Measurements from ENCODE around the gene CREB3L2. TPM values are rescaled to one million over a fixed set of nuclear protein-coding genes. Genes with fewer than 3 reads are reported as not detected.
"Not testable (repeated sequence)": the region's sequence is repeated elsewhere in the genome, so short reads cannot be mapped to it uniquely, and the experiment has no call there.

CREB3L2 gene
- total and polyA plus RNA-seq, 4 donors, result 13.0 to 25.7 (median 19.5) TPM

DNA sequence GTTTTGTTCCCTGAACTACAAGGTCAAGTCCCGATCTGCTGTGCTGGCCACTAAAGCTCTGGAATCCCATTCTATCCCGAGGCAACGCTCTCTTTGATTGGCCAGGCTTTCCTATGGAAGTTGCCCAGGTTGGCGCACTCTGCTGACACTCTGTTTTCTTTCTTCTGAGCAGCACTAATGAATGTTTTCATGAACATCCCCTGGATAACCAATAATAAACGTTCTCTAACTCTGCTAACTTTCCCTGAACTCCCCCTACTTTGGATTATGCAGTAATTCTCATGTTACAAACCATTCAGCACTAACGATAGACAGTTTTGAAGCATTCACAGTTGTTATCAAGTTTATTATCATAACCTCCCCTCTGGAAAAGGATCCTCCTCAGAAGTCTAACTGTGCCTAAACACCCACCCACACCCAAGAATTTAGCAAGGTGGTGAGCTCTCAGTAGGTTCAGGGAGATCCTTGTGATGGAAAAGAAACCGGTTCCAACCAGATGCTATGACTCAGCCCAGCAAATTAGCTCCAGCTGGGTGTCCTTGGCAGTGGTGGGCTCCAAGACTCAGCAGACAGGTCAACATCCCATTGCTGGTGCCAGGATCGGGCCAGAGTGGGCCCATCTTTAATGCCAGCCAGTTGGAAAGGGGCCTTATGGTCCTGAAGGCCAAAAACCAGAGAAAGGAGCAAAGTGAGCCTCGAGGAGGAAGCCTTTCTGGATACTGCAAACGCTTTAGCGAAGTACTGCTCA lies 68.4 kb downstream of the CREB3L2 start:
- H3K9me3 ChIP-seq (ENCODE audit: control insufficient read depth, insufficient read depth, low read length), result no peaks in the 10 kb centered on the region
- no peaks in the 10 kb centered on the region for H3K27me3 ChIP-seq (ENCODE audit: control insufficient read depth, insufficient read depth, low read length)
- no peaks in the 10 kb centered on the region for H3K36me3 ChIP-seq (ENCODE audit: control insufficient read depth, insufficient read depth, low read length)
- 62% methylated on average over 8 of the region's 11 CpGs for WGBS (ENCODE audit: insufficient coverage)
- H3K4me1 ChIP-seq (ENCODE audit: control insufficient read depth, insufficient read depth, low read length), result peaks cover 9% of the 10 kb centered on the region
- H3K27ac ChIP-seq (ENCODE audit: low read depth, low read length), result peak overlapping the region; percentile 55
- H3K4me3 ChIP-seq (ENCODE audit: low read depth, low read length), result no peak overlapping the region
- peak in 2 of 6 donors; percentile 15 to 33 for DNase-seq (ENCODE audit: low read depth in 4 of 6, low spot score in 6 of 6)

GRCh38 chr7:137932881-137933269 lies 69.0 kb downstream of the CREB3L2 start:
- Histone ChIP-seq H3K27ac (ENCODE audit: low read depth, low read length) (peak overlapping the region; percentile 55), H3K36me3 (ENCODE audit: control insufficient read depth, insufficient read depth, low read length) (peaks cover 3% of the 10 kb centered on the region), H3K9me3 (ENCODE audit: control insufficient read depth, insufficient read depth, low read length) (no peaks in the 10 kb centered on the region), H3K4me3 (ENCODE audit: low read depth, low read length) (no peak overlapping the region), H3K27me3 (ENCODE audit: control insufficient read depth, insufficient read depth, low read length) (no peaks in the 10 kb centered on the region), H3K4me1 (ENCODE audit: control insufficient read depth, insufficient read depth, low read length) (peaks cover 12% of the 10 kb centered on the region)
- peak in 1 of 6 donors; percentile 32 for DNase-seq (ENCODE audit: low read depth in 4 of 6, low spot score in 6 of 6)
- WGBS (ENCODE audit: insufficient coverage), result 47% methylated on average over 4 of the region's 5 CpGs

GRCh38 chr7:137931823-137932222 lies 70.1 kb downstream of the CREB3L2 start:
- Histone ChIP-seq H3K27me3 (ENCODE audit: control insufficient read depth, insufficient read depth, low read length) (no peaks in the 10 kb centered on the region), H3K36me3 (ENCODE audit: control insufficient read depth, insufficient read depth, low read length) (peaks cover 12% of the 10 kb centered on the region), H3K9me3 (ENCODE audit: control insufficient read depth, insufficient read depth, low read length) (no peaks in the 10 kb centered on the region), H3K27ac (ENCODE audit: low read depth, low read length) (no peak overlapping the region), H3K4me1 (ENCODE audit: control insufficient read depth, insufficient read depth, low read length) (peaks cover 8% of the 10 kb centered on the region), H3K4me3 (ENCODE audit: low read depth, low read length) (no peak overlapping the region)
- WGBS (ENCODE audit: insufficient coverage), result no CpG with 5 or more reads among the region's 2 CpGs
- no peak for DNase-seq (ENCODE audit: low read depth in 4 of 6, low spot score in 6 of 6)

DNA sequence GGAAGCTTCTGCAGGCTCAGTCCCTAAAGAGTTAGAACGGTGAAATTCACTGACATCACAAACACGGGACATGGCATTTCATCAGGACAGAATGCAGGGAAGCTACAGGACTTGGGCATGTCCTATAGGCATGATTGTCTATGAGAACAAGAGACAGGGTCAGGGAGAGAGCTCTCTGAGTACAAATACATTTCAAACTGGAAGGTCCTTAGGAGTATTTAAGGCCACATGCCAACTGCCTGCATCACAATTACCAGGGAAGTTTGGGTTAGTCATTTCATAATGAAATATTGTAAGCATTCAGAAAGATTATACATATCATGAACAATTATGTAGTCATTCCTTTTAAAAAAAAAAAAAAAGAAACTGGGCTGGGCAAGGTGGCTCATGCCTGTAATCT lies 71.3 kb downstream of the CREB3L2 start:
- H3K27me3 ChIP-seq (ENCODE audit: control insufficient read depth, insufficient read depth, low read length), result no peaks in the 10 kb centered on the region
- no peak for DNase-seq (ENCODE audit: low read depth in 4 of 6, low spot score in 6 of 6)
- H3K36me3 ChIP-seq (ENCODE audit: control insufficient read depth, insufficient read depth, low read length), result peaks cover 12% of the 10 kb centered on the region
- 82% methylated on average over 2 of the region's 2 CpGs for WGBS (ENCODE audit: insufficient coverage)
- no peaks in the 10 kb centered on the region for H3K9me3 ChIP-seq (ENCODE audit: control insufficient read depth, insufficient read depth, low read length)
- peaks cover 4% of the 10 kb centered on the region for H3K4me1 ChIP-seq (ENCODE audit: control insufficient read depth, insufficient read depth, low read length)
- no peak overlapping the region for H3K4me3 ChIP-seq (ENCODE audit: low read depth, low read length)
- no peak overlapping the region for H3K27ac ChIP-seq (ENCODE audit: low read depth, low read length)

- DNase-seq (ENCODE audit: low read depth in 4 of 6, low spot score in 6 of 6), result no peak
- Histone ChIP-seq H3K9me3 (ENCODE audit: control insufficient read depth, insufficient read depth, low read length) (no peaks in the 10 kb centered on the region), H3K27ac (ENCODE audit: low read depth, low read length) (no peak overlapping the region), H3K36me3 (ENCODE audit: control insufficient read depth, insufficient read depth, low read length) (peaks cover 12% of the 10 kb centered on the region), H3K4me3 (ENCODE audit: low read depth, low read length) (no peak overlapping the region), H3K27me3 (ENCODE audit: control insufficient read depth, insufficient read depth, low read length) (no peaks in the 10 kb centered on the region), H3K4me1 (ENCODE audit: control insufficient read depth, insufficient read depth, low read length) (peaks cover 4% of the 10 kb centered on the region)
- WGBS (ENCODE audit: insufficient coverage), result 100% methylated on average over 4 of the region's 5 CpGs
Measured at GRCh38 chr7:137928626-137929025, 73.3 kb downstream of the CREB3L2 start.

GRCh38 chr7:137927386-137927785 lies 74.5 kb downstream of the CREB3L2 start:
- no peak overlapping the region for H3K4me3 ChIP-seq (ENCODE audit: low read depth, low read length)
- no peak for DNase-seq (ENCODE audit: low read depth in 4 of 6, low spot score in 6 of 6)
- H3K4me1 ChIP-seq (ENCODE audit: control insufficient read depth, insufficient read depth, low read length), result peaks cover 4% of the 10 kb centered on the region
- no peaks in the 10 kb centered on the region for H3K9me3 ChIP-seq (ENCODE audit: control insufficient read depth, insufficient read depth, low read length)
- H3K27me3 ChIP-seq (ENCODE audit: control insufficient read depth, insufficient read depth, low read length), result no peaks in the 10 kb centered on the region
- H3K27ac ChIP-seq (ENCODE audit: low read depth, low read length), result peak overlapping the region; percentile 53
- peaks cover 12% of the 10 kb centered on the region for H3K36me3 ChIP-seq (ENCODE audit: control insufficient read depth, insufficient read depth, low read length)

- H3K27me3 ChIP-seq (ENCODE audit: control insufficient read depth, insufficient read depth, low read length); H3K27ac ChIP-seq (ENCODE audit: low read depth, low read length); H3K4me3 ChIP-seq (ENCODE audit: low read depth, low read length); H3K4me1 ChIP-seq (ENCODE audit: control insufficient read depth, insufficient read depth, low read length); DNase-seq (ENCODE audit: low read depth in 4 of 6, low spot score in 6 of 6); H3K9me3 ChIP-seq (ENCODE audit: control insufficient read depth, insufficient read depth, low read length): not testable (repeated sequence)
- peaks cover 12% of the 10 kb centered on the region for H3K36me3 ChIP-seq (ENCODE audit: control insufficient read depth, insufficient read depth, low read length)
- WGBS (ENCODE audit: insufficient coverage), result 100% methylated on average over 2 of the region's 6 CpGs
Measured at GRCh38 chr7:137926206-137926605, 75.7 kb downstream of the CREB3L2 start.

GRCh38 chr7:137925754-137926153 lies 76.1 kb downstream of the CREB3L2 start:
- Histone ChIP-seq H3K27me3 (ENCODE audit: control insufficient read depth, insufficient read depth, low read length) (no peaks in the 10 kb centered on the region), H3K9me3 (ENCODE audit: control insufficient read depth, insufficient read depth, low read length) (no peaks in the 10 kb centered on the region), H3K4me1 (ENCODE audit: control insufficient read depth, insufficient read depth, low read length) (peaks cover 4% of the 10 kb centered on the region), H3K27ac (ENCODE audit: low read depth, low read length) (no peak overlapping the region), H3K4me3 (ENCODE audit: low read depth, low read length) (no peak overlapping the region), H3K36me3 (ENCODE audit: control insufficient read depth, insufficient read depth, low read length) (peaks cover 12% of the 10 kb centered on the region)
- no peak for DNase-seq (ENCODE audit: low read depth in 4 of 6, low spot score in 6 of 6)
- 80% methylated on average over 1 of the region's 4 CpGs for WGBS (ENCODE audit: insufficient coverage)

DNA sequence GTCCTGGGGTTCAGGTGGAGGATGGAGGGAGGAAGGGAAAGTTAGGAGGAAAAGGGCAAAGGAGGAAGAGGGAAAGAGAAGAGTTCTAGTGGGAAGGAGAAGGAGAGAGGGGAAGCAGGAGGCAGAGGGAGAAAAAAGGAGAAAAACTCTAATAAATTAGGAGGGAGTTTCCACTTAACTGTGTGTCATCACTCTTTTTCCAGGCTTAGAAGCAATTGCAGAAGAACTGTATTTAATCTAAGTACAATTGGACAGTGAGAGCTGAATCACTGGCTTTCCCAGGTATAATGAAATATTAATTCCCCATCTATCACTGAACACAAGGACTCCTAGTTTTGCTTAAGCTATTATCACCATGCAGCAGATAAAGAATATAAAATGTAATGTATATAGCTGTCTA lies 76.8 kb downstream of the CREB3L2 start:
- H3K27me3 ChIP-seq (ENCODE audit: control insufficient read depth, insufficient read depth, low read length), result no peaks in the 10 kb centered on the region
- DNase-seq (ENCODE audit: low read depth in 4 of 6, low spot score in 6 of 6), result no peak
- H3K27ac ChIP-seq (ENCODE audit: low read depth, low read length), result no peak overlapping the region
- peaks cover 4% of the 10 kb centered on the region for H3K4me1 ChIP-seq (ENCODE audit: control insufficient read depth, insufficient read depth, low read length)
- no peak overlapping the region for H3K4me3 ChIP-seq (ENCODE audit: low read depth, low read length)
- no peaks in the 10 kb centered on the region for H3K9me3 ChIP-seq (ENCODE audit: control insufficient read depth, insufficient read depth, low read length)
- peaks cover 12% of the 10 kb centered on the region for H3K36me3 ChIP-seq (ENCODE audit: control insufficient read depth, insufficient read depth, low read length)

GRCh38 chr7:137923380-137923779 lies 78.5 kb downstream of the CREB3L2 start:
- Histone ChIP-seq H3K36me3 (ENCODE audit: control insufficient read depth, insufficient read depth, low read length) (peaks cover 12% of the 10 kb centered on the region), H3K4me3 (ENCODE audit: low read depth, low read length) (no peak overlapping the region), H3K9me3 (ENCODE audit: control insufficient read depth, insufficient read depth, low read length) (no peaks in the 10 kb centered on the region), H3K27me3 (ENCODE audit: control insufficient read depth, insufficient read depth, low read length) (no peaks in the 10 kb centered on the region), H3K27ac (ENCODE audit: low read depth, low read length) (no peak overlapping the region), H3K4me1 (ENCODE audit: control insufficient read depth, insufficient read depth, low read length) (peaks cover 4% of the 10 kb centered on the region)
- no peak for DNase-seq (ENCODE audit: low read depth in 4 of 6, low spot score in 6 of 6)
- WGBS (ENCODE audit: insufficient coverage), result 97% methylated on average over 5 of the region's 5 CpGs

All from spinal cord (tissue), 10 donors.